Astrocyte (in vitro differentiated cells and primary cell): ENCODE results near the gene TCIRG1. TPM values are rescaled to one million over a fixed set of nuclear protein-coding genes. Genes with fewer than 3 reads are reported as not detected.

Experiments used
- DNase-seq: peaks from one replicate; pipeline ENCODE4 v3.0.0-alpha.2; 2010; ENCODE audit warnings: low read depth
- FAIRE-seq: peaks from 2 replicates; lab custom pipeline; 2011; peaks lifted over from hg19 to GRCh38; lab: Jason Lieb, UNC
- H2AFZ ChIP-seq: 2 replicates; pipeline ENCODE4 v1.6.0; 2012; ENCODE audit warnings: low read depth, low read length, inconsistent platforms
- H3K27ac ChIP-seq: 2 replicates; pipeline ENCODE4 v1.5.1; 2011; ENCODE audit warnings: low read depth, low read length, inconsistent platforms
- H3K27me3 ChIP-seq: 2 replicates; pipeline ENCODE4 v1.6.0; 2011; ENCODE audit warnings: low read length, inconsistent platforms; ENCODE audit not compliant: insufficient read depth
- H3K36me3 ChIP-seq: 2 replicates; pipeline ENCODE4 v1.5.1; 2011; ENCODE audit warnings: low read length, inconsistent platforms; ENCODE audit not compliant: insufficient read depth
- H3K4me1 ChIP-seq: 2 replicates; pipeline ENCODE4 v1.5.1; 2011; ENCODE audit warnings: low read length, inconsistent platforms; ENCODE audit not compliant: insufficient read depth
- H3K4me2 ChIP-seq: 2 replicates; pipeline ENCODE4 v1.6.0; 2012; ENCODE audit warnings: low read length, inconsistent platforms
- H3K4me3 ChIP-seq: 2 replicates; pipeline ENCODE4 v1.5.1; 2011; ENCODE audit warnings: low read depth, mild to moderate bottlenecking, low read length, inconsistent platforms; ENCODE audit not compliant: insufficient read depth
- H3K79me2 ChIP-seq: 2 replicates; pipeline ENCODE4 v1.6.0; 2012; ENCODE audit warnings: mild to moderate bottlenecking, low read length, inconsistent platforms; ENCODE audit not compliant: insufficient read depth
- H3K9ac ChIP-seq: 2 replicates; pipeline ENCODE4 v1.6.0; 2012; ENCODE audit warnings: mild to moderate bottlenecking, low read length, inconsistent platforms
- H3K9me3 ChIP-seq: 2 replicates; pipeline ENCODE4 v1.5.1; 2012; ENCODE audit warnings: low read depth, mild to moderate bottlenecking, low read length, inconsistent platforms; ENCODE audit not compliant: insufficient read depth
- H4K20me1 ChIP-seq: 2 replicates; pipeline ENCODE4 v1.6.0; 2012; ENCODE audit warnings: low read length, inconsistent platforms; ENCODE audit not compliant: insufficient read depth
- H3K27ac Mint-ChIP-seq: one replicate; pipeline ENCODE4 v1.8.0; 2021; ENCODE audit warnings: mild to moderate bottlenecking, mixed read lengths; ENCODE audit not compliant: unreplicated experiment
- H3K27me3 Mint-ChIP-seq: one replicate; pipeline ENCODE4 v1.8.0; 2021; ENCODE audit warnings: low read depth, mixed read lengths; ENCODE audit not compliant: unreplicated experiment
- H3K36me3 Mint-ChIP-seq: one replicate; pipeline ENCODE4 v1.8.0; 2021; ENCODE audit warnings: low read depth, mixed read lengths; ENCODE audit not compliant: unreplicated experiment
- H3K4me1 Mint-ChIP-seq: one replicate; pipeline ENCODE4 v1.8.0; 2021; ENCODE audit warnings: low read depth, mixed read lengths; ENCODE audit not compliant: unreplicated experiment
- H3K4me3 Mint-ChIP-seq: one replicate; pipeline ENCODE4 v1.8.0; 2021; ENCODE audit warnings: mild to moderate bottlenecking, moderate library complexity, mixed read lengths; ENCODE audit not compliant: unreplicated experiment
- H3K9me3 Mint-ChIP-seq: one replicate; pipeline ENCODE4 v1.8.0; 2021; ENCODE audit warnings: mild to moderate bottlenecking, mixed read lengths; ENCODE audit not compliant: unreplicated experiment
- EZH2 ChIP-seq: IDR thresholded peaks from 2 replicates; pipeline ENCODE4 v1.6.1; 2012; ENCODE audit warnings: mild to moderate bottlenecking, low read length, inconsistent platforms; ENCODE audit not compliant: insufficient read depth
- total RNA-seq: library from RNA; stranded (reverse); gene quantifications from 2 replicates; pipeline ENCODE4 v1.2.1, GENCODE V29; 2021
- TF ChIP-seq, protein P1 (sequence below): IDR thresholded peaks from 2 replicates; pipeline ENCODE4 v1.5.1; 2011; ENCODE audit warnings: low read depth, mild to moderate bottlenecking, inconsistent platforms, low read length, moderate library complexity; ENCODE audit not compliant: insufficient read depth

The TCIRG1 gene
- total RNA-seq, 1 donor from 2014 or later: 55.1 TPM

DNA sequence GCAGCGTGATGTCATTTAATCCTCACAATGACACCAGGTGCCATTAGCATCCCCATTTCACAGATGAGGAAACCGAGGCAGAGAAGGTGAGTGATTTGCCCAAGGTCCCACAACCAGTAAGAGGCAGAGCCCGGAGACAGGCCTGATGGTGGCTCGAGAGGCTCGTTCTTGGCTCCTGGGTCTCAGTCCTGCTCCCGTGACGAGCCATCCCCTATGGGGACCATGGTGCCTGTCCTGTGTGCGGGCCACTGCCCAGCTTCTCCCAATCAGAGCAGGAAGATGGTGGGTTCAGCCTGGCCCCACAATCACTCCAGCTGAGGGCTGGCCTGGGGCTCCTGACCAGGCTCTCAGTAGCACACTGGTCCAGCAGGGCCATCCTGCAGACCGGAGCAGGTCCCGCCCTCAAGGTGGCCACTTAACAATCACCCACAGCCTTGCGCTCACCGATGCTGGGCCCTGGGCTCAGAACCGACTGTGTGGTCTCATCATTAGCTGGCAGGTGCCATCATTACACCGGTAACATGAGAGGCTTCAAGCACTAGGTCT lies 25.1 kb upstream of the TCIRG1 start:
- Histone ChIP-seq H3K9ac (peak overlapping the region; percentile 78), H3K79me2 (peaks cover 16% of the 10 kb centered on the region), H4K20me1 (no peaks in the 10 kb centered on the region), H3K4me1 (peaks cover 58% of the 10 kb centered on the region), H3K36me3 (no peaks in the 10 kb centered on the region), H3K4me3 (peak overlapping the region; percentile 18), H3K9me3 (no peaks in the 10 kb centered on the region), H3K27me3 (no peaks in the 10 kb centered on the region), H3K4me2 (peak overlapping the region; percentile 70), H3K27ac (peak overlapping the region; percentile 96), H2AFZ (no peak overlapping the region)
- DNase-seq: no peak
- TF ChIP-seq, protein P1, sequence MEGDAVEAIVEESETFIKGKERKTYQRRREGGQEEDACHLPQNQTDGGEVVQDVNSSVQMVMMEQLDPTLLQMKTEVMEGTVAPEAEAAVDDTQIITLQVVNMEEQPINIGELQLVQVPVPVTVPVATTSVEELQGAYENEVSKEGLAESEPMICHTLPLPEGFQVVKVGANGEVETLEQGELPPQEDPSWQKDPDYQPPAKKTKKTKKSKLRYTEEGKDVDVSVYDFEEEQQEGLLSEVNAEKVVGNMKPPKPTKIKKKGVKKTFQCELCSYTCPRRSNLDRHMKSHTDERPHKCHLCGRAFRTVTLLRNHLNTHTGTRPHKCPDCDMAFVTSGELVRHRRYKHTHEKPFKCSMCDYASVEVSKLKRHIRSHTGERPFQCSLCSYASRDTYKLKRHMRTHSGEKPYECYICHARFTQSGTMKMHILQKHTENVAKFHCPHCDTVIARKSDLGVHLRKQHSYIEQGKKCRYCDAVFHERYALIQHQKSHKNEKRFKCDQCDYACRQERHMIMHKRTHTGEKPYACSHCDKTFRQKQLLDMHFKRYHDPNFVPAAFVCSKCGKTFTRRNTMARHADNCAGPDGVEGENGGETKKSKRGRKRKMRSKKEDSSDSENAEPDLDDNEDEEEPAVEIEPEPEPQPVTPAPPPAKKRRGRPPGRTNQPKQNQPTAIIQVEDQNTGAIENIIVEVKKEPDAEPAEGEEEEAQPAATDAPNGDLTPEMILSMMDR: no peak
- no peak for TF ChIP-seq EZH2
- Mint-ChIP-seq H3K27me3 (peaks cover 4% of the 10 kb centered on the region), H3K36me3 (peaks cover 2% of the 10 kb centered on the region), H3K4me3 (peak overlapping the region; percentile 50), H3K9me3 (no peaks in the 10 kb centered on the region), H3K4me1 (peaks cover 21% of the 10 kb centered on the region), H3K27ac (peak overlapping the region; percentile 94)
- FAIRE-seq: no peak

DNA sequence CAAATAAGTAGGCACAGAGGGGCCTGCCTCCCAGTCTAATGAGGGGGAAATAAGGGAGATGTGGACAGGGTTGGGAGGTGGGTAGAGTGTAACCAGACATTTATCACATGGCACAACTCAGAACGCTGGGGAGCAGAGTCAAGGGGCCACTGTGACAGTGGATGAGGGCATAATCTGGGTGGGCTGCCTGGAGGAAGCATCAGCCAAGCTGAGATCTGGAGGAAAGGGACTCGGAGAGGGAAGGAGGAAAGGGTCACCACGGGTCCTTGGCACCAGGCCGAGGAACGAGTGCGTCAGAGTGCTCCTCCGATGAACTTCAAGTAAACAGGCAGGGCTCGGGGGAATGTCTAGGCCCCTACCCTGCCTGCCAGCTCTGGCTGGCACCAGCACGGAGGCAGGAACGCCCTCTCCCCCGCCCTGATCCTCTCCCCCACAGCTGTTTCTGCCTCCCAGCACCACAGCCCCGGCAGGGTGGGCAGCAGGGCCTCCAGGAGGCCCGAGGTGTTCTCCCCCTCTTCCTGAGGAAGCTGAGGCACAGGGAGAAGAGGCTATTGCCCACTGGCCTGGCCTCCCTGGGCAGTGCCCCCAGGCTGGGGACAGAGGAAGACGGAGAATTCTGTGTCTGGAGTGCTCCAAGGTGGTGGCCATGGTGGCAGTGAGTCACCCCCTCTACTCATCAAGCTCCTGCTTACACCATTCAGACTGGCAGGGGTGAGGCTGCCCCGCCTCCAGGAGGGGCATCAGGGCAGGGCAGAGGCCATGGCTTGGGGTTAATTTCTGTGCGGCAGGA lies 24.5 kb upstream of the TCIRG1 start:
- H3K36me3 Mint-ChIP-seq: peaks cover 2% of the 10 kb centered on the region
- H3K27ac Mint-ChIP-seq: peak overlapping the region; percentile 26
- H2AFZ ChIP-seq: peak overlapping the region; percentile 22
- peak overlapping the region; percentile 70 for H3K4me2 ChIP-seq
- H3K4me3 Mint-ChIP-seq: peak overlapping the region; percentile 50
- peaks cover 4% of the 10 kb centered on the region for H3K27me3 Mint-ChIP-seq
- peaks cover 16% of the 10 kb centered on the region for H3K79me2 ChIP-seq
- H3K27me3 ChIP-seq: no peaks in the 10 kb centered on the region
- DNase-seq (peak; percentile 73), FAIRE-seq (no peak)
- H3K9ac ChIP-seq: peak overlapping the region; percentile 78
- H3K36me3 ChIP-seq: no peaks in the 10 kb centered on the region
- H3K4me3 ChIP-seq: no peak overlapping the region
- no peaks in the 10 kb centered on the region for H4K20me1 ChIP-seq
- no peaks in the 10 kb centered on the region for H3K9me3 ChIP-seq
- H3K27ac ChIP-seq: peak overlapping the region; percentile 96
- H3K9me3 Mint-ChIP-seq: no peaks in the 10 kb centered on the region
- peaks cover 54% of the 10 kb centered on the region for H3K4me1 ChIP-seq
- peaks cover 19% of the 10 kb centered on the region for H3K4me1 Mint-ChIP-seq
- TF ChIP-seq, protein P1: no peak
- TF ChIP-seq EZH2: no peak
